NCI-H82 (cell line): Measurements from ENCODE around the gene TMEM59.
A peak's percentile ranks its signal among the peaks of the same experiment; 100 is the strongest.
"Not testable (repeated sequence)": the region's sequence is repeated elsewhere in the genome, so short reads cannot be mapped to it uniquely, and the experiment has no call there.

Source experiments
- DNase-seq: peaks from one replicate; lab custom pipeline; 2025; lab: John Stamatoyannopoulos, UW

TMEM59 gene, protein sequence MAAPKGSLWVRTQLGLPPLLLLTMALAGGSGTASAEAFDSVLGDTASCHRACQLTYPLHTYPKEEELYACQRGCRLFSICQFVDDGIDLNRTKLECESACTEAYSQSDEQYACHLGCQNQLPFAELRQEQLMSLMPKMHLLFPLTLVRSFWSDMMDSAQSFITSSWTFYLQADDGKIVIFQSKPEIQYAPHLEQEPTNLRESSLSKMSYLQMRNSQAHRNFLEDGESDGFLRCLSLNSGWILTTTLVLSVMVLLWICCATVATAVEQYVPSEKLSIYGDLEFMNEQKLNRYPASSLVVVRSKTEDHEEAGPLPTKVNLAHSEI

DNA sequence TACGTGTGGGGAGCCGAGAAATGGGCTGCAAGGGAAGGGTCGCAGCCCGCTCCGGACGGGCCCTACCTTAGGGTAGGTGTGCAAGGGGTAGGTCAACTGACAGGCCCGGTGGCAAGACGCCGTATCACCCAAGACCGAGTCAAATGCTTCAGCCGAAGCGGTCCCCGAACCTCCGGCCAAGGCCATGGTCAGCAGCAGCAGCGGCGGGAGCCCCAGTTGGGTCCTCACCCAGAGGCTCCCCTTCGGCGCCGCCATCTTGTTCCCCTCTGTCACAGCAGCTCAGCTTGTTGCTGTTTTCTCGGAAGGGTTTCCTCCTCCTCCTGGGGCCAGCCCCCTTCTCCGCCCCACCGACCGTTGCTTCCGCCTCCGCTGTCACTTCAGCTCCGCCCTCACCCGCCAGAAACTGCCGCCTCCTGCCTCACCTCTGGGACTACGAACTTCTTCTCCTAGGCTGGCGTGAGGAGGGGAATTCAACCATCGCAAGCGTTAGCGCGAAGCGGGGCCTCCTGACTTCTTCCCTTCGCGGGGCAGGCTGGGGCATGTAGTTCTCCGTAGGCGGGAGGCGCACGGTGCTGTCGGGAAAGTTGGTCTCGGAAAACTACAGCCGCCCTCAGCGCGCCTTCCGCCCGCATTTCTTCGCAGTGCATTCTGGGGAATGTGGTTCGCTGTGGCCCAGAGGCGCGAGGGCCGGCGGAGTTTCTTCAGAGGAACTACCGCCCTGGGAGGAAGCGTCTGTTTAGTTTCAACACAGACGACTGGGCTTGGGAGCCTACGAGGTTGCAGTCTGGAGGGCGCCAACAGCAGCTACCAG, at the start of gene TMEM59, which contains the start of gene TCEANC2:
Gene TMEM59 (minus strand): TSS at position 271 of the 811 bp plus-strand sequence. CDS start 16 bp downstream, at position 255.
Gene TCEANC2 (plus strand): TSS at position 675 of the 811 bp plus-strand sequence. CDS start 815 bp downstream, outside the sequence.
- DNase-seq: peak; percentile 100

DNA sequence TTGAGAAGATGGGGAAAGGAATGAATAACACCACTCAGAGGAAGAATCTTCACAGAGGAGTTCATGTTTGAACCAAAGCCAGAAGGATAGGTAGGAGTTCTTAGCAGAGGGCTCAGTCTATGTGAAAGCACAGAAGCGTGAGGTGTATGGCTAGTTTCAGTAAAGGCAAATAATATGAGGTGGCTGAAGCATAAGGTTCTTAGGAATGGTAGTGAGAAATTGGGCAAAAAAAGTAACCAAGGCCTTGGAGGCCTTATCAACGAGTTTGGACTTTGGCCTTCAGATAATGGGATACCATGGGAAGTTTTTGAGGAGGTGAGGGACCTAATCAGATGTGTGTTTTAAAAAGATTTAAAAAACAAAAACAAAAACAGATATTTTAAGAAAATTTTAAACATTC, 47.5 kb upstream of the TMEM59 start:
- no peak for DNase-seq

DNA sequence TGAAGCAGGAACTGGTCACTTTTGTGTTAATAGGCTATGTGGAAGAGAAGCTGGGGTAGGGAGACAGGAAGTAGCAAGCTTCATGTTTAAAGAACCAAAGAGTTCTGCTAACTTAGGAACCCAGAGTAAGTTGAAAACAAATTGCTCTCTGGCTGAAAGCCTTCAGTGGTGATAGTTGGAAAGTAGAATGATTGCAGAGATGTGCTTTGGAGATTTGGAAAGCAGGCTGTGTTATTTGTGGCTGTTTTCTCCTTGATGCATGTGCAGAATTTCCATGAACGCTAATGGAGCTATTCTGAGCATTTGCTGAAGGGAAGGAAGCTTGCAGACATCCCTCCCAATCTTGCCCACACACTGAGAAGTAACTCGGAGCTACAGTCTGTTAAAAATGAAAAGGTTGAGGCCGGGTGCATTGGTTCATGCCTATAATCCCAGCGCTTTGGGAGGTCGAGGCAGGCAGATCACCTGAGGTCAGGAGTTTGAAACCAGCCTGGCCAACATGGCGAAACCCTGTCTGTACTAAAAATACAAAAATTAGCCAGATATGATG, 46.1 kb upstream of the TMEM59 start:
- DNase-seq: no peak

DNA sequence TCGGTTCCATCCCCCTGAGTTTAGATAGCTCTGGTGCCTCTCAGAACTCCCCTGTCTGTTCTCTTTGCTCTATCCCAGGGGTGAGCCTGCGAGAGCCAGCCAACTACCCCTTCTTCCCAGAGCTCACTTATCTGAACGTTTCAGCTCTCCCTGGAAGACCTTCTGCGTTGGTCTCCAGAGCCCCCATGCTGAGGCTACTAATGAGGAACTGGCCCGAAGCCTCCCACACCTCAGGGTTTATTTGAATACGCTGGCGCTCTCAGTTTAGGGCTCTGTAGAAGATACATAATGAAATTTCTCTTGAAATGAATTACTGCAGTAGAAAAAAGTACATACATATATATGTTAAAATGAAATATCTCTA, 43.9 kb upstream of the TMEM59 start:
- DNase-seq: no peak

DNA sequence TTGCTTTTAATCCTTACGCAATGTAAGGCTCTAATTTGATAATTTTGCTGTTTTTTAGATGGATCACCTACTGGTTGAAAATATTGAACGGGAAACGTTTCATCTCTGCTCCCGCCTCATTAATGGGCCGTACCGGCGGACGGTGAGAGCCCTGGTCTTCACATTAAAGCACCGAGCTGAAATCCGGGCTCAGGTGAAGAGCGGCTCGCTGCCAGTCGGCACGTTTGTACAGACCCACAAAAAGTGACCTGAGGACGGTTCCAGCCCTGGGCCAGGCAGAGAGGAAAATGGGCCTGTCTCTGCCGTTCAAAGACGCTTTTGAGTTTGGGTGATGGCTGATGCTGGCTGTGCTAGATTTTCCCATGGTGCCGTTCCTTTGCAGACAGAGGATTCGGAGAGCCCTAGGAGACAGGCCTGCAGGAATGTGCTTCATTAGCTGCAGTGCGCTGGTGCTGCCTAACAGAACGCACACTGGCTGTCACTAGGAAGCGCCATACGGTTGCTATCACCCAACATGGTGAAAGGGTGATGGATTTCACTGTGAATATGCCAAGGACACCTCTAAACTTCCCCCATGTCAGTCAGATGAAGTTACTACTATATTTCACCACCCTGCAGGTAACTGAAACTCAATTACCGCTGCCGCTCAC, 43.3 kb upstream of the TMEM59 start:
- no peak for DNase-seq

DNA sequence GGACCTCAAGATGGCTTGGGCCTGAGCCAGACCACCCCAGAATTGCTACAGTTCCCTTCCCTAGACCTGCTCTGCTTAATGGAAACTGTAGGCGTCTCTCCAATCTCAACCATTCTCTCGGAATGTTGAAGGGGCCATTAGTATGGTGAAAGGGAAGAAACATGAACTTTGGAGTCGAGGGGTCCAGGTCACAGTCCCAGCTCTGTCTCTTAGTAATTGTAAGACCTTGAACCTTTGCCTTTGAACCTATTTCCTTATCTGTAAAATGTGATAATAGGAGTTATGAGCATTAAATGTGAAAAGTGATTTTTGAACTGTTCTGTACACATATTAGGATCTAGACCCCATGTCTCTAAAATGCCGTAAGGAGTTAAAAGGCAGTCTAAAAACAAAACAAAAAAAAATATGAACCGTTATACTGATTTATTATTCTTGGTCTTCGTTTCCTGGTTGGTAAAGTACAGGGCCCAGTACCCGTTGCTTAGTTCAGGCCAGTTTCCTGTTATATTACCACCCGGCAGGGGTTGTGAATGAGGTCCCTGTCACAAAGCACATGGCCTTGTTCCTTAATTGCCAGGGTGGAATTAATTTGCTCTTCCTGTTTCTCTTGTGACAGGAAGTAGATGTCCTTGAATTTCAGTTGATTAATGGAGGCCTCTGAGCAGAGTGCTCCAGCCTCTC, 42.7 kb upstream of the TMEM59 start:
- no peak for DNase-seq

DNA sequence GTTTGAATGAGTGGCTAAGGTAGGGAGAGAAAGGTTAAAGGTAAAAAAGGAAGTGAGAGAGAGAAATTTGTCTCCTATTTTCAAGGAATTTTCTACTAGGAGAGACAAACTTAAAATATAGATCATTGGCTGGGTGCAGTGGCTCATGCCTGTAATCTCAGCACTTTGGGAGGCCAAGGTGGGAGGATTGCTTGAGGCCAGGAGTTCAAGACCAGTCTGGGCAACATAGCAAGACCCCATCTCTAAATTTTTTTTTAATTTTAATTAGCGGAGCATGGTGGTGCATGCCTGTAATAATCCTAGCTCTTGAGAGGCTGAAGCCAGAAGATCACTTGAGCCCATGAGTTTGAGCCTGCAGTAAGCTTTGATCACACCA, 41.7 kb upstream of the TMEM59 start:
- DNase-seq: not testable (repeated sequence)

DNA sequence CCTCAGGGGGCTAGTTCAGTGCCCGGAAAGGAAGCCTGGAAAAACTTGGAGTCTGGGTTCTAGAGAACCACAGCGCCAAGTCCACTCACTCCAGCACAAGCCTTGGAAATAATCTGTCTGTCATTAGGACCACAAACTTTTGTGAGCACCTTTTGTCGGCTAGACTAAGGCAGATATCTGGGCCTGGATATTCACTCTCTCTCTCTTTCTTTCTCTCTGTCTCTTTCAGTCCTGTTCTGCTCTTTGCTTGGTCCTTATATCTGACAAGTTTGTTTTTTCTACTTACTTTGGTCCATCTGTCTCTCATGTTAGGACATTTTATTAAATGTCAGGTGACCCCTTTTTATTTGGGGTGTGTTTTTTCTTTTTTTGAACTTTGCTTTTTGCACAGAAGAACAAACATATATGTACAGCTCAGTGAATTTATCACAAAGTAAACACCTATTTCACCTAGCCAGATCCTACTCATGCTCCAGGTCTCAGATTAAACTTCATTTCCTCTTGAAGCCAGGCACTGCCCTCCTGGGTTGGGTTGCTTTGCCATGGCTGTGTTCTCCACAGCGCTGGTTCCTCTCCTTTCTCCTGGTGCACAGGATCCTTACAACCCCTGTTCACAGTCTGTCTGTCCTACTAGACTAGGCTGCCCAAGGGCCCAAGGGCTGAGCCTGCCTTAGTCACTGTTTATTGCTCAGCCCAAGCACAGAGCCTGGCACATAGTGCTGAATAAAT, 41.2 kb upstream of the TMEM59 start:
- no peak for DNase-seq

DNA sequence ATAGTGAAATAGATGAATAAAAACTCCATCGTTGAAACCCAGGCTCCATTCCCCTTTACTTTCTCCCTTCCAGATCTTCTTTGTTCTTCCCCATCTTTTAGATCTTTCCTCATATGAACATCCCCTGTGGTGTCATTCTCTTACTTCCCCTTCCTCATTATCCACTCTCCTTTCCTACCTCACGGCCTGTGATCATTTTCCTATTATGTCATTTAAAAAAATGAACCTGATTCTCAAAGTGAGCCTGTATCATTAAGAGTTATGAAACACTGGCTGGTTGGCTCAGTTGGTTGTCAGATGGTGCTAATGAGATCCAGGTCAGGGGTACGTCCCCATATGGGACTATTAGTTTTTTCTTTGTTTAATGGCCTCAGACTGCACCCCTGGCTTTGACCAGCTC, 38.7 kb upstream of the TMEM59 start:
- no peak for DNase-seq

DNA sequence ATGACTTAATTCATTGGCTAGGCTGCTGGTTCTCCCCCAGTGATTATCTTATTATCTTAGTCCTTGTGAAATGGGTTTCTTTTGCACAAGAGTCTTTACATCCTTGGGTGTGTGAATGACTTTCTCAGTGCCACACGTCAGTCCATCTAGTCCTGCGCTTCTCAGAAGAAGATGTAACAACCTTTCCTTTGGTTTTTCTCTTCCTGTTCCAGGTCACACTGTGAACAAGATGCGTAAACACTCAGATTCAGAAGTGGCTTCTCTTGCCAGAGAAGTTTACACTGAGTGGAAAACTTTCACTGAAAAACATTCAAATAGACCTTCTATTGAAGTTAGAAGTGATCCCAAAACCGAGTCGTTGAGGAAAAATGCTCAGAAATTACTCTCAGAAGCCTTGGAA, 35.4 kb upstream of the TMEM59 start:
- no peak for DNase-seq

DNA sequence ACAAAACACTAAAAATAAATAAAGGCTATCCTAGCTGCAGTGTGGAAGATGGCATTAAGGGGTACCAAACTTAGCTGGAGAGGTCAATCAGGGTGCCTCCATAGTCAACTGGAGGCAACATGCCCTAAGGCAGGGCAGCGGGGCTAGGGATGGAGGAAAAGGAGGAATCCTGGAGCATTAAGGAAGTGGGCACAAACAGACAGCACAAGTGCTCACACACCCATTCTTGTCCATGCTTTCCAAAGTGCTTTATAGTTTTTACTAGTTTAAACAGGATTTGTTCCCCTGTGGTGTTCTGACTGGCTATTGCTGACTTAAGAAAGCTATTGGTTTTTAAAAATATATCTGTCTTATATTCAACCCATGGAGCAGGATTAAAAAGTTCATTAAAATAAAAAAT, 33.8 kb upstream of the TMEM59 start:
- no peak for DNase-seq

DNA sequence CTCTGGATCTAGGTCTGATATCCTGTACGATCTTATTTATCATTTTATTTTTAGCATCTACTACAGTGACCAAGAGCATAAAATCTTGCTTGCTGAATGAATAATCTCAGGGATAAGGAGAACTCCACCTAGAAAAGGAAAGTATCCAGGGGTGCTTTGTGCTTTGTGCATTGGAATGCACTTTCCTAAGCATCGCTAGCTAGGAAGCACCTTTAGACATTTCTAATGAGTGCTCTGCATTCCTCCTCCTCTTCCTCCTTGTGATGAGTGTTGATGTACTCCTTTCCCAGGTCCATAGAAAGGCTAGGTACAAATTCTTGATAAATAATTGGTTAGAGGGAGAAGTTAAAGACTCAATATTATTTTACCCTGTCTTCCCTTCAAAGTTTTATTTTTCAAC, 31.8 kb upstream of the TMEM59 start:
- DNase-seq: no peak

DNA sequence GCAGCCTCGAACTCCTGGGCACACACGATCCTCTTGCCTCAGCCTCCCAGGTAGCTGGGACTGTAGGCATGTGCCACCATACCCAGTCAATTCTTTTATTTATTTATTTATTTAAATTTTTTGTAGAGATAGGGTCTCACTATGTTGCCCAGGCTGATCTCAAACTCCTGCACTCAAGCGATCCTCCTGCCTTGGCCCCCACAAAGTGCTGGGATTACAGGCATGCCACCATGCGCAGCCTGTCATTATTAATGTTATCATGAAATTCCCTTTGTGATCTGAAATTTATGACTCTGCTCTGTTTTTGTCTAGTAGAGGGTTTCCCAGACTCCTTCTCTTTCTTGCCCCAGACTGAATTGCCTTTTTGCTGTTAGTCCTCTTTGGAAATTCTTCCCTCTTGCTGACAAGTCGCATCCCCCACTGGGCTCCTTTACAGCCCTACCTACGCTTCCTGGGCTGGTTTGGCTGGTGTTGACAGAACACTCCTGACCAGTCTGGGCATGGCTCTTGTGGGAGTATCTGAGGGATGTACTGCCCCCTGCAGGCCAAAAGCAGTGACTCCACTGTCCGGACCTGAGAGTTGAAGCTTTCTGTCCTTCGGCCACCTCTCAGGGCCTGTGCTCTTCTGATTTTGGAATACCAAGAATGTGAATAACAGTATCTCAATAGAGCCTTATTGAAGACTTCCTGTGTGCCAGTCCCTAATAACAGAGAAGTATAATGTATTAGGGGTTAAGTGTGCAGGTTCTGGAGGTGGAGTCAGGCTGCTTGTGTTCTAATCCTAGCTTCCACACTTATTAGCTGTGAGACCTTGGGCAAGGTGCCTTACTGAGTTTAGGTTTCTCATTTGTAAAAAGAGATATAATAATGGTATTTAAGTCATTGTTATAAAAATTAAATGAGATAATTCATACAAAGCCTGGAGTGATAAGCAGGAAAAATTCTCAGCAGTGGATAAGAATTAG, 28.6 kb upstream of the TMEM59 start:
- DNase-seq: peak; percentile 90

DNA sequence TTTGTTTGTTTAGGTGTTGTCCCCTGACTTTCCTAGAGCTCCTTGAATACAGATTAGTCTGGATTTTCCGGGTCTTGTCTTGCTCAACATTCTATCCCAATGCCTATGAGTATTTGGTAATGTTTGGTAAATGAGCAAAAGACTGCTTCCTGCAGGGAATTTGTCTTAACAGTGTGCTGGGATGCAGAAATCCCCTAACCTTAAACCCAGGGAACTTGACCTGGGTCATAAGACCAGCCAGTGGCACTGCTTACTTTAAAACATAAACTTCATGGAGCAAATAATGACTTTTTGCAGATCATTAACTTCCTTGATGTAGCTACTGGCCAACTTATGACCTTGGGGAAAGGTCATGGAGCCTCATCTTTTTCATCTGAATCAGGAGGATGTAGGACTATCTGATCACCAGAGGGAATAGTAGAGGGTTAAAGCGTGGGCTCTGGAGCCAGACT, 27.6 kb upstream of the TMEM59 start:
- no peak for DNase-seq

DNA sequence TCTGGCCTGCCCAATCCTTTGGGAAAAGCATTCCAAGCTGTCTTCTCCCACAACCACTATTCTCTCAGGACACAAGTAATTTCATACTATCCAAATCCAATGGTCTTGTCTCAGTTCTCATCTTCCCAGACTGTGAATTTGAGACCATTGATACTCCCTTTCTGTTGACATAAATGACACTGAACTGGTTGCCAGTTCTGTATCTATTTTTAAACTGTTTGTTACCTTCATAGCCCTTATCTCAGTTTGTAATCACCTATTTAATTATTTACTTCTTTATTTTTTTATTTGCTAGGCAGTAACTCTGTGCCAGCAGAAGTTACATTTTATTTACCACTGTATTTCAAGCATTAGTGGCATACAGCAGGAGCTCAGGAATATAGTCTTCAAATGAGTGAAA, 24.4 kb upstream of the TMEM59 start:
- no peak for DNase-seq

DNA sequence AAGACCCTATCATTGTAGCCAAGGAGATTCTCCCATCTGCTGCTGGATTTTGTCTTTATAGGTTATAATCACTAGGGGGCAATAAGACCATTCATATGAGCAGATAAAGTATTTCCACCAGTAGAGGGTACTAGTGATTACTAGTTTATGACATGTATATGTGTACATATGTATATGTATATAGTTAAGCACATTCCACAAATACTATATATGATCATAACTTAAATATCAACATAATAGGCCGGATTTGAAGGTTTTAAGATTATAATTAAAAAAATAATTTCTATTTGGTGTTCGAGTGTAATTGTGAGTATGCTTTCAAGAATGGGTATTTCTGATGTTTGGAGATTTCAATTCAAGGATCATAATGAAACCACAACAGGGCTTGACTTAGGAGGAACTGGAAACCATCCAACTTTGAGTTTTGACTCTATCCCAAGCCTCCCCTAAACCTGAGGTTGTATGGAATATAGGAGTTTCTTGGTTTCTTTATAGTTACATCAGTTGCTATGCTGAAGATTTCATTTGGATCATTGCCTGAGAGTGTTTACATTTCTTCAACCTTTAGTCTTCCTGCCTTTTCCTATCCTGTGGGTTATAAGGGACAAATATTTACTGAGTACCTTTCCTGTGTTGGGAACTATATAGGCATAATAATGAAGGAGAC, 17.3 kb upstream of the TMEM59 start:
- peak; percentile 96 for DNase-seq

DNA sequence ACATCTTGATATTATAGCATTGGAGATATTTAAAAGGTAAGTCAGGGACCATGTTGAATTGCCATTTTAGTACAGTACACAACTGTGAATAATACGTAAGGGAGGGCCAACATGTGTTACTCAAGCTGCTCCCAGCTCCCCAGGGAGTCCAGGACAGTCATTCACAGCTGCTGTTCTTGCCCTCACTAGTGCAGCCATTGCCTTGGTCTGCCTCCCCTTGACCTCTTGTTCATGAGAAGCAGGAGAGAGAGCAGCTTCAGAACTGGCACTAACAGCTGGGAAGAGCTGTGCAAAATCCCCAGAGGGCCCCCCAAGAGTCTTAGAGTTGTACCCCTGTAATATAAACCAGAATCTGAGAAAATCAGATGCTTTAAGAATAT, 16.8 kb upstream of the TMEM59 start:
- peak; percentile 97 for DNase-seq

DNA sequence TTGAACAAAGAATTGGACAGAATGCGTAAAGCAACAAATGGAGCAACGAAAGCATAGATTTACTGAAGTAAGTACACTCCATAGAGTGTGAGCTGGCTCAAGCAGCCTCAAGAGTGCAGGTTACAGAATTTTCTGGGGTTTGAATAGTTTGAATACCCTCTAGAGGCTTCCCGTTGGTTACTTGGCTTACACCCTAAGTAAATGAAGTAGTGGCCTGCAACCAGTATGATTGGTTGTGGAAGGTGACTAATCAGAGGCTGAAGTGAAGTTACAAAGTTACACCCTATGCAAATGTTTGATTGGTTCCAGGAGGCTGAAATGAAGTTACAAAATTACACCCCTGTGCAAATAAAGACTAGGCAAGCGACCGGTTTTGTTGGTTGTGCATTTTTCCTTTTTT, 11.3 kb upstream of the TMEM59 start:
- DNase-seq: no peak

DNA sequence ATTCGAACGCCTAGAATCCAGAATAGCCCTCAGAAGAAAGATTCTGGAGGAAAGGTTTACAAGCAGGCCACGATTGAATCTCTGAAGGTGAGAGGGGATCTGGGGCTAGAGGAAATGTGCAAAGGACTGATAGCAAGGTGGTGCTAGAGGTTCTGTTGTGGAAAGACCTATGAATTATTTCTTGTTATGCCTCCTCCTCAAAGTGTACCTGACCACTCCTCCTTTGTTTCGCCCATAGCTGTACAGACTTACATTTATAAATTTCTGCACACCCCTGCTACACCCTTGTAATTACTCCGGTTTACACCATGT, 1.4 kb upstream of the TMEM59 start:
- peak; percentile 34 for DNase-seq
